GM23248 (cell line): ENCODE measurements around the gene PTPRN2.

Experiments
- EZH2 ChIP-seq: fragments of 200-600 bp; sonication (generic); IDR thresholded peaks from 2 replicates; pipeline ENCODE4 v1.6.1; 2018; ENCODE audit warnings: antibody characterized with exemption, mild to moderate bottlenecking; ENCODE audit not compliant: insufficient read depth, poor library complexity, severe bottlenecking
- EZH2phosphoT487 ChIP-seq: fragments of 200-600 bp; sonication (generic); IDR thresholded peaks from 2 replicates; pipeline ENCODE4 v1.6.1; 2018; ENCODE audit warnings: antibody characterized with exemption, moderate library complexity, mild to moderate bottlenecking, low read depth; ENCODE audit not compliant: insufficient read depth

GRCh38 chr7:157618091-157618726, 969.4 kb downstream of the PTPRN2 start:
- TF ChIP-seq EZH2phosphoT487 (no peak), EZH2 (no peak)
